ENCODE results near the gene TBC1D8. TPM values are rescaled to one million over a fixed set of nuclear protein-coding genes. Genes with fewer than 3 reads are reported as not detected.
A peak's percentile ranks its signal among the peaks of the same experiment; 100 is the strongest.

TBC1D8 gene
- total RNA-seq, 1 experiment from 2014 or later: 5.1 TPM

DNA sequence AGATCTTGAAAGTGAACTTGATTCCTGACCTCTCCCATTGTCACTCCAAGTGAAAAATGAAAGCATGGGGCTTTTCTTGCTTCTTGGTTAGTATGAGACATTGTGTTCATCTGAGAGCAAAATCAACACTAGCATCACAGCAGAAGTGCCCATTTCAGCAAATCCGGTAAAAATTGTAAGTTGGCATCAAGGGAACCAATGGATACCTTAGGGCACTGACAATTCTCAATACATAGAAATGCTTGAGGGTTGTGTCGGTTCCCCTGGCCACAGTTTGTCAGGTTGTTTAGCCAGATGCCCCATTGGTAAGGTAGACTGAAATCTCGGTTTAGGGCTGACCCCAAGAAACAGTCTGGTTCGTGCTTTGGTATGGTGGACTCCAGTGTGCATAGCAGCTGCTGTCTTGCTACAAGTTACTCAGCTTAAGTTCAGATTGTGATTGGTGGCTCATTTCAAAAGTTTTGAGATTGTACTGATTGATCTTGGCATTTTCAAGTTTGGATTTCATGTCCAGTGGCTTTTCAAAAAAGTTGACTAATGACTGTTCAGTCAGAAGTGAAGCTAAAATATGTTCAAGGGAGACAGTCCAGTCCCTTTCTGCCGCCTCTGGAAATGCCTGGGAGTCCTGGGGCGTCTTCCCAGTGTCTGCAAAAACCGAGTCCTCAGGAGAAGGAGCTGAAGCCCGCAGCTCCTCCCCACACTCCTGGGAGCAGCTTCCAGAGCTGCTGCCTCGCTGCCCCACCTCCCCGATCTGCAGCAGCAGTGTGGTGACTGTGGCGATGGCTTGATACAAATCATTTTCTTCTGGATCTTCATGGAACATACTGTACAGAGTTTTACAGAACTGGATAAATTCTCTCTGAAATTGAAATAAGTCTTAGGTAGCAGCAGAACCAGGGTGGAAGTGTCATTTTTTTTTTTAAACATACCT is 143.5 kb downstream of the TBC1D8 start:
- no peaks in the 10 kb centered on the region for H3K9me3 ChIP-seq (ENCODE audit: low read depth, low read length, poor library complexity, severe bottlenecking)
- intact Hi-C loops (cut with micrococcal nuclease; ENCODE audit: unreplicated experiment): no loop called here
- peaks cover 79% of the 10 kb centered on the region for H3K36me3 ChIP-seq (ENCODE audit: insufficient read depth, low read length, poor library complexity, severe bottlenecking)
- TF ChIP-seq EZH2 (IDR thresholded peaks at IDR 0.05; ENCODE audit: borderline replicate concordance, low read depth, low read length, poor library complexity, severe bottlenecking): no peak
- TF ChIP-seq, protein P1, sequence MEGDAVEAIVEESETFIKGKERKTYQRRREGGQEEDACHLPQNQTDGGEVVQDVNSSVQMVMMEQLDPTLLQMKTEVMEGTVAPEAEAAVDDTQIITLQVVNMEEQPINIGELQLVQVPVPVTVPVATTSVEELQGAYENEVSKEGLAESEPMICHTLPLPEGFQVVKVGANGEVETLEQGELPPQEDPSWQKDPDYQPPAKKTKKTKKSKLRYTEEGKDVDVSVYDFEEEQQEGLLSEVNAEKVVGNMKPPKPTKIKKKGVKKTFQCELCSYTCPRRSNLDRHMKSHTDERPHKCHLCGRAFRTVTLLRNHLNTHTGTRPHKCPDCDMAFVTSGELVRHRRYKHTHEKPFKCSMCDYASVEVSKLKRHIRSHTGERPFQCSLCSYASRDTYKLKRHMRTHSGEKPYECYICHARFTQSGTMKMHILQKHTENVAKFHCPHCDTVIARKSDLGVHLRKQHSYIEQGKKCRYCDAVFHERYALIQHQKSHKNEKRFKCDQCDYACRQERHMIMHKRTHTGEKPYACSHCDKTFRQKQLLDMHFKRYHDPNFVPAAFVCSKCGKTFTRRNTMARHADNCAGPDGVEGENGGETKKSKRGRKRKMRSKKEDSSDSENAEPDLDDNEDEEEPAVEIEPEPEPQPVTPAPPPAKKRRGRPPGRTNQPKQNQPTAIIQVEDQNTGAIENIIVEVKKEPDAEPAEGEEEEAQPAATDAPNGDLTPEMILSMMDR (conservative IDR thresholded peaks at IDR 0.05; ENCODE audit: low read depth, low read length): no peak
- CTCF ChIA-PET: no interaction called here
- no peaks in the 10 kb centered on the region for H3K27me3 ChIP-seq (replicated peaks; ENCODE audit: insufficient read depth, low read depth, low read length, poor library complexity)
- BruUV-seq (replicated peaks): no TSS peak
- peak overlapping the region; percentile 28 for H3K27ac ChIP-seq (ENCODE audit: low read depth, low read length, poor library complexity, severe bottlenecking)
- H3K4me1 ChIP-seq (ENCODE audit: insufficient read depth, low read length, poor library complexity, severe bottlenecking): peaks cover 15% of the 10 kb centered on the region
- H3K4me3 ChIP-seq (ENCODE audit: low read depth, low read length, poor library complexity, severe bottlenecking): no peak overlapping the region
- DNase-seq (ENCODE audit: low spot score): no peak
- POLR2A ChIA-PET (ENCODE audit: low non-redundant PET): interaction anchor here (0.6 kb wide), 1 partner anchor 194 kb away, joined by 3 read pairs; no protein-coding TSS in a partner anchor

DNA sequence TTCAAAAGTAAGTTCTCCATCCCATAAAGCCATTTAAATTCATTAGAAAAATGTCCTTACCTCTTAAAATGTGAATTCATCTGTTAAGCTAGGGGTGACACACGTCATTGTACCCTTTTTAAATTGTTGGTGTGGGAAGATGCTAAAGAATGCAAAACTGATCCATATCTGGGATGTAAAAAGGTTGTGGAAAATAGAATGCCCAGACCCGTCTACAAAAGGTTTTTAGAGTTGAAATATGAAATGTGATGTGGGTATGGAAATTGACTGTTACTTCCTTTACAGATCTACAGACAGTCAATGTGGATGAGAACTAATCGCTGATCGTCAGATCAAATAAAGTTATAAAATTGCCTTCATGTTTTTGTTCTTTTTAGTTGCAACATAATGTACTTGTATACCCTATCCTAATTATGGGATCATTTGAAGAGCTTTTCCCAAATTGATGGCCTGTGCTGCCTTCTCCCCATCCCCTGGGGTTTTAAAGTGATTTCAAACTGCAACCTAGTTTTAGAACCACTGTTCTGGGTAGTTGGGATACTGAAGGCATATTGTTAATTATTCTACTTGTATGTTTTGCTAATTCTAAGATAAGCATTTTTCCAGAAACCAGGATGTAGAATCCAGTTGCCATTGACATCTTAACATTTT is 145.0 kb downstream of the TBC1D8 start:
- no peaks in the 10 kb centered on the region for H3K27me3 ChIP-seq (replicated peaks; ENCODE audit: insufficient read depth, low read depth, low read length, poor library complexity)
- H3K4me3 ChIP-seq (ENCODE audit: low read depth, low read length, poor library complexity, severe bottlenecking): no peak overlapping the region
- no peaks in the 10 kb centered on the region for H3K9me3 ChIP-seq (ENCODE audit: low read depth, low read length, poor library complexity, severe bottlenecking)
- DNase-seq (ENCODE audit: low spot score): no peak
- intact Hi-C loops (cut with micrococcal nuclease; ENCODE audit: unreplicated experiment): no loop called here
- H3K36me3 ChIP-seq (ENCODE audit: insufficient read depth, low read length, poor library complexity, severe bottlenecking): peaks cover 74% of the 10 kb centered on the region
- TF ChIP-seq EZH2 (IDR thresholded peaks at IDR 0.05; ENCODE audit: borderline replicate concordance, low read depth, low read length, poor library complexity, severe bottlenecking): no peak
- TF ChIP-seq, protein P1 (conservative IDR thresholded peaks at IDR 0.05; ENCODE audit: low read depth, low read length): no peak
- ChIA-PET CTCF (no interaction called here), POLR2A (ENCODE audit: low non-redundant PET) (interaction anchor here (0.5 to 0.6 kb wide), 2 partner anchors 59 to 560 kb away, joined by 3 to 8 read pairs; no protein-coding TSS in a partner anchor)
- BruUV-seq (replicated peaks): no TSS peak
- H3K4me1 ChIP-seq (ENCODE audit: insufficient read depth, low read length, poor library complexity, severe bottlenecking): peaks cover 15% of the 10 kb centered on the region
- no peak overlapping the region for H3K27ac ChIP-seq (ENCODE audit: low read depth, low read length, poor library complexity, severe bottlenecking)

DNA sequence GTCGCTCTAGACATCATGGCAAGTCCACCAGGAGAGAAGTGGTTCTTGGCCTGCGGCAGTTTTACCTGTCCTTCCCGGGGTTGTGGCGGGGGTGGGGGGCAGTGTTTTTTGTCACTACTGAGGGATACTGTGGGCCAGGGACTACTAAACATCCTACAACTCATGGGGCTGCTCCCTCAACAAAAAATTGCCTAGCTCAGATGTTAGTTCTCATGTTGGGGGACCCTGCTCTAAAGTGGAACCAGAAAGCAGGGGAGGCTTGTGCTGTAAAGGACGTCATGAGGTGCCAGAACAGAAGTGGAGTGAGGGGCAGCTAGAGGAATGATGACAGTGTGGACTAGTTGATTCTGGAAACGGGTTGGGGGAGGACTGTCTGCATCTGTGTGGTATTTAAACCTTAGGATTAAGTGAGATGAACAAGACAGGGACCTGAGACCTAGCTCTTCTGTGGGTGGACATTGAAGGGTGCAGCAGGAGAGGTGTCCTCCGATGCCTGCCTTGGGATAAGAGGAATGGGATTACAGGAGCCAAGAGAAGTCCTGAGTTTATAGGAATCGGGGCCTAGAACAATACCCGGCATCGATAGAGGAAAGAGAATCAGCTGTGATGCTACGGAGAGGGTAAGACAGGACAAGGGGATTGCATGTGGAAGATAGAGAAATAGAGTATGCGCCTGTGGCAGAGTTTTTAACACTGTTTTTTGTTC is 146.4 kb downstream of the TBC1D8 start:
- TF ChIP-seq, protein P1 (conservative IDR thresholded peaks at IDR 0.05; ENCODE audit: low read depth, low read length): no peak
- no peak for TF ChIP-seq EZH2 (IDR thresholded peaks at IDR 0.05; ENCODE audit: borderline replicate concordance, low read depth, low read length, poor library complexity, severe bottlenecking)
- peak overlapping the region; percentile 99 for H3K4me3 ChIP-seq (ENCODE audit: low read depth, low read length, poor library complexity, severe bottlenecking)
- intact Hi-C loops (cut with micrococcal nuclease; ENCODE audit: unreplicated experiment): no loop called here
- peak overlapping the region; percentile 2 for H3K27ac ChIP-seq (ENCODE audit: low read depth, low read length, poor library complexity, severe bottlenecking)
- CTCF ChIA-PET: no interaction called here
- no peaks in the 10 kb centered on the region for H3K27me3 ChIP-seq (replicated peaks; ENCODE audit: insufficient read depth, low read depth, low read length, poor library complexity)
- peaks cover 15% of the 10 kb centered on the region for H3K4me1 ChIP-seq (ENCODE audit: insufficient read depth, low read length, poor library complexity, severe bottlenecking)
- DNase-seq (ENCODE audit: low spot score): no peak
- H3K9me3 ChIP-seq (ENCODE audit: low read depth, low read length, poor library complexity, severe bottlenecking): no peaks in the 10 kb centered on the region
- POLR2A ChIA-PET (ENCODE audit: low non-redundant PET): no interaction called here
- no TSS peak for BruUV-seq (replicated peaks)
- H3K36me3 ChIP-seq (ENCODE audit: insufficient read depth, low read length, poor library complexity, severe bottlenecking): peaks cover 62% of the 10 kb centered on the region

All from A673 (cell line).